Measurements from ENCODE around the gene XKRX.

- TF ChIP-seq CTCF (IDR thresholded peaks at IDR 0.05; ENCODE audit: insufficient read depth, low read length) (no peak), POLR2AphosphoS5 (IDR thresholded peaks at IDR 0.05; ENCODE audit: low read depth) (no peak), GABPA (IDR thresholded peaks at IDR 0.05; ENCODE audit: low read depth) (no peak), REST (IDR thresholded peaks at IDR 0.05; ENCODE audit: insufficient replicate concordance, low read depth) (no peak), SPI1 (IDR thresholded peaks at IDR 0.05; ENCODE audit: borderline replicate concordance, low read depth) (no peak)
These were observed 15.9 kb upstream of the XKRX start for GRCh38 chrX:100944601-100945000.
